ENCODE results near the gene SUSD1. TPM values are rescaled to one million over a fixed set of nuclear protein-coding genes. Genes with fewer than 3 reads are reported as not detected.

The SUSD1 gene
- polyA plus RNA-seq, 1 donor from 2014 or later = 2.0 TPM

GRCh38 chr9:112184946-112185345 lies 9.8 kb upstream of the SUSD1 start:
- Histone ChIP-seq H3K27ac (ENCODE audit: low read length) (no peak overlapping the region), H3F3A (ENCODE audit: insufficient read depth, low read length, poor library complexity, severe bottlenecking) (no peaks in the 10 kb centered on the region), H3K9me3 (ENCODE audit: low read length) (no peaks in the 10 kb centered on the region), H3K79me2 (replicated peaks; ENCODE audit: insufficient read depth, low read length) (no peaks in the 10 kb centered on the region), H3K9ac (ENCODE audit: low read length) (no peak overlapping the region), H2AFZ (ENCODE audit: low read depth, low read length) (no peak overlapping the region), H3K4me3 (ENCODE audit: low read length) (no peak overlapping the region), H3K27me3 (ENCODE audit: insufficient read depth, low read depth, low read length) (no peaks in the 10 kb centered on the region), H3K36me3 (ENCODE audit: insufficient read depth, low read length) (no peaks in the 10 kb centered on the region), H3K4me2 (ENCODE audit: low read length) (no peak overlapping the region), H4K20me1 (ENCODE audit: insufficient read depth) (no peaks in the 10 kb centered on the region), H3K9me2 (ENCODE audit: insufficient read depth, low read length) (no peaks in the 10 kb centered on the region)
- TF ChIP-seq CTCF (IDR thresholded peaks at IDR 0.05; ENCODE audit: poor library complexity, severe bottlenecking) = no peak
- no peak for TF ChIP-seq SMC3 (conservative IDR thresholded peaks at IDR 0.05; ENCODE audit: poor library complexity)
- no peak for TF ChIP-seq POLR2AphosphoS5 (IDR thresholded peaks at IDR 0.05)
- no peak for TF ChIP-seq REST (IDR thresholded peaks at IDR 0.05; ENCODE audit: borderline replicate concordance)
- TF ChIP-seq MXI1 (conservative IDR thresholded peaks at IDR 0.05; ENCODE audit: poor library complexity, severe bottlenecking) = no peak
- TF ChIP-seq EZH2 (IDR thresholded peaks at IDR 0.05; ENCODE audit: borderline replicate concordance, insufficient read depth, low read length, poor library complexity, severe bottlenecking) = no peak
- TF ChIP-seq RAD21 (conservative IDR thresholded peaks at IDR 0.05) = no peak
- no peak for TF ChIP-seq TAF1 (IDR thresholded peaks at IDR 0.05; ENCODE audit: low read depth)
- no peak for TF ChIP-seq EP300 (conservative IDR thresholded peaks at IDR 0.05; ENCODE audit: poor library complexity, severe bottlenecking)

- Histone ChIP-seq H3K4me3 (ENCODE audit: low read length) (no peak overlapping the region), H3K9me2 (ENCODE audit: insufficient read depth, low read length) (no peaks in the 10 kb centered on the region), H3K9me3 (ENCODE audit: low read length) (no peaks in the 10 kb centered on the region), H3K79me2 (replicated peaks; ENCODE audit: insufficient read depth, low read length) (no peaks in the 10 kb centered on the region), H3K27ac (ENCODE audit: low read length) (no peak overlapping the region), H2AFZ (ENCODE audit: low read depth, low read length) (no peak overlapping the region), H3K4me2 (ENCODE audit: low read length) (no peak overlapping the region), H3K9ac (ENCODE audit: low read length) (no peak overlapping the region), H3K27me3 (ENCODE audit: insufficient read depth, low read depth, low read length) (no peaks in the 10 kb centered on the region), H3F3A (ENCODE audit: insufficient read depth, low read length, poor library complexity, severe bottlenecking) (no peaks in the 10 kb centered on the region), H4K20me1 (ENCODE audit: insufficient read depth) (no peaks in the 10 kb centered on the region), H3K36me3 (ENCODE audit: insufficient read depth, low read length) (no peaks in the 10 kb centered on the region)
- TF ChIP-seq POLR2AphosphoS5 (IDR thresholded peaks at IDR 0.05) (no peak), TAF1 (IDR thresholded peaks at IDR 0.05; ENCODE audit: low read depth) (no peak), RAD21 (conservative IDR thresholded peaks at IDR 0.05) (no peak), REST (IDR thresholded peaks at IDR 0.05; ENCODE audit: borderline replicate concordance) (no peak), EP300 (conservative IDR thresholded peaks at IDR 0.05; ENCODE audit: poor library complexity, severe bottlenecking) (no peak), MXI1 (conservative IDR thresholded peaks at IDR 0.05; ENCODE audit: poor library complexity, severe bottlenecking) (no peak), EZH2 (IDR thresholded peaks at IDR 0.05; ENCODE audit: borderline replicate concordance, insufficient read depth, low read length, poor library complexity, severe bottlenecking) (no peak), SMC3 (conservative IDR thresholded peaks at IDR 0.05; ENCODE audit: poor library complexity) (no peak)
Measured at GRCh38 chr9:112184221-112184620, 9.1 kb upstream of the SUSD1 start.

All from neural cell (in vitro differentiated cells).